GM18498 (cell line): ENCODE results near the gene ELAVL3.

Experiments
- ATAC-seq: cut with Tn5 transposase; IDR thresholded peaks from one replicate; pipeline ENCODE4 v1.9.1; 2021; ENCODE audit warnings: mild to moderate bottlenecking, moderate library complexity; ENCODE audit not compliant: unreplicated experiment

ELAVL3 gene

GRCh38 chr19:11480715-11481533 is at the start of gene ELAVL3:
TSS of gene ELAVL3 (minus strand) at chr19:11481046. CDS start at chr19:11480608, 438 bp downstream.
- ATAC-seq, result no peak

GRCh38 chr19:11530432-11530831 is 49.6 kb upstream of the ELAVL3 start:
- no peak for ATAC-seq

DNA sequence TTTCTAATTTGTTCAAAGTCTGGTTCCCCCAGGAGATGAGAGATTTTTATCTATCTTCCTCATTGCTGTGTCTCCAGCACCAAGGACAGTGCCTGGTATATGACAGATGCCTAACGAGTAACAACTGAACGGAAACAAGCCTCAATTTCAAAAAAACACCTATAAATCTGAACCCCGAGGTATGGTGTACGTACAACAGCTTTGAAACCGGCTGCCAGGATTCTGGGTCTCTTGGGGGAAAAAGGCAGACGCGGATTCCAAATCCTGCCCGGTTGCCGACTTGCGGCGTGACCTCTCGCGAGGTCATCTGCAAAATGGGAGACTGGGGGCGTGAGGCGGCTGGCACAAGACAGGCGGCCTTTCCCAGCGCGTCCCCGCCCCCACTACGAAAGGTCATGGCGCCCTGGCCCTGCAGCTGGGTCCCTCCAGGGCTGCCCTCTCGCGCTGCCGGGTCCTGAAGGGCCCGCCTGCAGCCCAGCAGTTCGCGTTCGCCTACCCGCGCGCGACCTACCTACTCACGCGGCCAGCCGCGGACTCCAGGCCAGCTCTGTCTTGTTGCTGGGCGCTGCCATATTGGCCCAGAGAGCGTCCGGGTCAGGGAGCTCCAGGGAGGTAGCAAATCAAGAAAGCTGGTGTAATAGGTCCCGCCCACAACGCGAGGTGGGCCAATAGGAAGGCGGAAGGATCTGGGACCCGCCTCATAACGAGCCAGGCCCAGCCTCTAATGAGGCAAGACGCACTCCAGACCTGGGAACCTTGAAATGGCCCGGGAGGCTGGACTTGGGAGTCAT is 47.9 kb upstream of the ELAVL3 start, which contains the start of gene ECSIT:
ECSIT (minus strand) TSS at position 584 of the 791 bp plus-strand sequence. CDS start 9,964 bp downstream, outside the sequence.
- peak; percentile 95 for ATAC-seq

- ATAC-seq, result no peak
Observed at GRCh38 chr19:11519138-11519537, 38.3 kb upstream of the ELAVL3 start.

- no peak for ATAC-seq
Observed at GRCh38 chr19:11513946-11514345, 33.1 kb upstream of the ELAVL3 start.

DNA sequence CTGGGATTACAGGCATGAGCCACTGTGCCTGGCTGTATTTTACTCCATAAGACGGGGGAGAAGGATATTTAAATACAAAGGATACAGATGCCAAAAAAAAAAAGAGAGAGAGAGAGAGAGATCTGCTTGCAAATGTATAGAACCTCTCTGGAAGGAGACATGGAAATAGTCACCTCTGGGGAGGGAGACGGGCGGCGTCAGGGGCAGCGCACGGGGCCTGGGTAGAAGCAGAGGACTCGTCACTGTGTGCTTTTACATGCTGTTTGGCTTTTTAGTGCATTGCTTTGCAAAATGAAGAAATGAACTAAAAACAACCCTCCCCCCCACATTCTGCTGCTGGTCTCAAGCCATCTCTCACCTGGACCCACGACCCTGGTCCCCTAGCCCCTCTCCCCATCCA is 29.6 kb upstream of the ELAVL3 start:
- ATAC-seq, result no peak

- ATAC-seq, result no peak
Observed at GRCh38 chr19:11507370-11508078, 26.7 kb upstream of the ELAVL3 start.

- no peak for ATAC-seq
Observed at GRCh38 chr19:11506967-11507366, 26.1 kb upstream of the ELAVL3 start.

DNA sequence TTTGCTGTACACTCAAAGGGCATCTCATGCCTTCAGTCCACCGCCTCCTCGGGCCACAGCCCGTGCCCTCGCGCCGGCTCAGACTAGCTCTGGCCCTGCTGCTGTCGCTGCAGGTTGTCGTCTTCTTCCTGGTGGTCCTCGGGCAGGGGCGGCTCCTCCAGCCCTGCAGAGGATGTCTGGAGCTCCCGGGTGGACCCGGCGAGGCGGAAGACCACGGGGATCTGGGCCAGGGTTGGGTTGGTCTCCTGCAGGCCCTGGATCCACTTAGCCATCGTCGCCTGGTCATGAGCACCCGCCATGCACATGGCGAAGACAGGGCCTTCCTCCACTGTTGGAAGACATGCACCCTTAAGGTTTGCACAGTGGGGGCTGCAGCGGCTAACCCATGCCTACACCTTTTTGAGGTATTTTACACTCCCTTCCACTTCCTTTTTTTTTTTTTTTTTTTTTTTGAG is 25.3 kb upstream of the ELAVL3 start:
- peak; percentile 30 for ATAC-seq

GRCh38 chr19:11505504-11506100 is 24.8 kb upstream of the ELAVL3 start, which contains the start of gene ZNF653:
TSS of gene ZNF653 (minus strand) at chr19:11505839. CDS start at chr19:11505786, 53 bp downstream.
- peak; percentile 57 for ATAC-seq

DNA sequence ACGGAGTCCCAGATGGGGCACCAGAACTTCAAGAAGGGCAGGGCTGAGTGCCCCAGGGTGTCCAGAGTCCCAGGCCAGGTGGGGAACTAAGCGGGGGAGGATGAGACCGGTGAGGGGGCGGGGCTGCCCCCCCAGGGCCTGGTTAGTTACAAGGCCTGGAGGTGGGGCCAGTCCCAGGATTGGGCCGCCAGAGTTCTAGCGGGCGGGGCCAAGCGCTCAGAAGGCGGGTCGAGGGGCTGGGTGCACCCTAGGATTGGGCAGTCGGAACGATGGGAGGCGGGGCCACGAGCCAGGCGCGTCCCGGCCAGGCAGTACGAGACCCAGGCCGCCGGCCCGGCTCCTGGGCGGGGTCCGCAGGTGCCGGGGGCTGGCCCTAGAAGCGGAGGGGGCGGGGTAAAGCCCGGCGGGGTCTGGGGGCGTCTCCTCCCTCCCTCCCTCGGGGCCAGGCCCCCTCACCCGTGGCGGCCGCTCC is 24.2 kb upstream of the ELAVL3 start:
- ATAC-seq, result peak; percentile 88

GRCh38 chr19:11504502-11505031 is 23.7 kb upstream of the ELAVL3 start:
- no peak for ATAC-seq

GRCh38 chr19:11499890-11500420 is 19.1 kb upstream of the ELAVL3 start:
- no peak for ATAC-seq

DNA sequence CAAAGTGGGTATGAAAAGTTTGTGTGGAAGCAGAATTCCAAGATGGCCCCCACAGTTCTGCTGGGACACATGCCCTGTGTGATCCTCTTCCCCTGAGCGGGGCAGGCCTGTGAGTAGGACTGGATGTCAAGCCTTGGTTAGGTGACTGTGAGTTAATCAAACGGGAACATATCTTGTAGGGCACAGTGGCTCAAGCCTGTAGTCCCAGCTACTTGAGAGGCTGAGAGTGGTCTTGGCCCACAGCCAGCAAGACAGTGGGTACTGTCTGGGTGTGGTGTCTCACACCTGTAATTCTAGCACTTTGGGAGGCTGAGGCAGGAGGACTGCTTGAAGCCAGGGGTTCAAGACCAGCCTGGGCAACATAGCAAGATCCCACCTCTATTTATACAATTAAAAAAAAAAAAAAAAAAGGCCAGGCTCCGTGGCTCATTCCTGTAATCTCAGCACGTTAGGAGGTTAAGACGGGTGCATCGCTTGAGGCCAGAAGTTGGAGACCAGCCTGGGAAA is 18.4 kb upstream of the ELAVL3 start:
- no peak for ATAC-seq

GRCh38 chr19:11496391-11497163 is 15.7 kb upstream of the ELAVL3 start:
- ATAC-seq, result no peak

DNA sequence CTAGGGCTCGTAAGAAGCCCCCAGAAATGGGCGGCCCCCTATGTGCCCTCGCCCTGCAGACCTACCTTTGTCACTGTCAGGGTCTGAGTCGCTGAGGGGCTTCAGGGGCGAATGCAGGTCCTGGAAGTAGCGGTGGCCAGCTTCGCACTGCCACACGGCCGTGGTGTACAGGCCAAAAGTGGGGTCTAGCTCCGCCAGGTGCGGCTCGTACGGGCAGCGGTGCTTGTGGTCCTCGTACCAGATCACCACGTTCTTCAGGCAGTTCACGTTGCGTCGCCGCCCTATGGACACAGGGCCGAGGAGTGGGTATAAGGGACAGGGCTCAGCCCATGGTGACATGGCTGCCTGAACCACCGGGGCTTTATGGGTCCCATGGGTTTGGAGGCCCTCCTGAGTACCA is 15.0 kb upstream of the ELAVL3 start:
- no peak for ATAC-seq

GRCh38 chr19:11495481-11495880 is 14.6 kb upstream of the ELAVL3 start:
- no peak for ATAC-seq

- ATAC-seq, result no peak
Observed at GRCh38 chr19:11494634-11495285, 13.9 kb upstream of the ELAVL3 start.
